HG03060 (cell line): ENCODE measurements around the gene PRPF39.

ENCODE experiments used
- ATAC-seq: cut with Tn5 transposase; IDR thresholded peaks from one replicate; pipeline ENCODE4 v1.9.1; 2021; ENCODE audit warnings: low read depth, moderate number of reproducible peaks; ENCODE audit not compliant: unreplicated experiment

PRPF39 gene, protein sequence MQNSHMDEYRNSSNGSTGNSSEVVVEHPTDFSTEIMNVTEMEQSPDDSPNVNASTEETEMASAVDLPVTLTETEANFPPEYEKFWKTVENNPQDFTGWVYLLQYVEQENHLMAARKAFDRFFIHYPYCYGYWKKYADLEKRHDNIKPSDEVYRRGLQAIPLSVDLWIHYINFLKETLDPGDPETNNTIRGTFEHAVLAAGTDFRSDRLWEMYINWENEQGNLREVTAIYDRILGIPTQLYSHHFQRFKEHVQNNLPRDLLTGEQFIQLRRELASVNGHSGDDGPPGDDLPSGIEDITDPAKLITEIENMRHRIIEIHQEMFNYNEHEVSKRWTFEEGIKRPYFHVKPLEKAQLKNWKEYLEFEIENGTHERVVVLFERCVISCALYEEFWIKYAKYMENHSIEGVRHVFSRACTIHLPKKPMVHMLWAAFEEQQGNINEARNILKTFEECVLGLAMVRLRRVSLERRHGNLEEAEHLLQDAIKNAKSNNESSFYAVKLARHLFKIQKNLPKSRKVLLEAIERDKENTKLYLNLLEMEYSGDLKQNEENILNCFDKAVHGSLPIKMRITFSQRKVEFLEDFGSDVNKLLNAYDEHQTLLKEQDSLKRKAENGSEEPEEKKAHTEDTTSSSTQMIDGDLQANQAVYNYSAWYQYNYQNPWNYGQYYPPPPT

GRCh38 chr14:45083976-45084722 lies at the start of gene PRPF39:
PRPF39 (plus strand) TSS chr14:45084116; CDS start chr14:45095240, 11,124 bp downstream.
- peak; percentile 88 for ATAC-seq

- ATAC-seq, result no peak
These were observed 49.2 kb upstream of the PRPF39 start for GRCh38 chr14:45034730-45035129.

- ATAC-seq, result no peak
These were observed 45.7 kb upstream of the PRPF39 start for GRCh38 chr14:45038256-45038655.

DNA sequence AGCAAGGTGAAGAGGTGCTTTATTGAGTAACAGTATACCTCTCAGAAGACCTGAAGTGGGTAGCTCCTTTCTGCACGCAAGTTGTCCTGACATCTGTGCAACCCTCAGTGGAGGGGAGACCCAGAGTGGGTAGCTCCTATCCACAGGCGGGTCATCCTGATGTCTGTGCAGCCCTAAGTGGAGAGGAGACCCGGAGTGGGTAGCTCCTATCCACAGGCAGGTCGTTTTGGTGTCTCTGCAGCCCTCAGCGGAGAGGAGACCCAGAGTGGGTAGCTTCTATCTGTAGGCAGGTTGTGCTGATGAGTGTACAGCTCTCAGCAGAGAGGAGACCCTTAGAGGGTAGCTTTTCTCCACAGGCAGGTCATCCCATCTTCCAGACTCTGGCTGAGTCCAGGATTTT lies 45.1 kb upstream of the PRPF39 start:
- no peak for ATAC-seq

DNA sequence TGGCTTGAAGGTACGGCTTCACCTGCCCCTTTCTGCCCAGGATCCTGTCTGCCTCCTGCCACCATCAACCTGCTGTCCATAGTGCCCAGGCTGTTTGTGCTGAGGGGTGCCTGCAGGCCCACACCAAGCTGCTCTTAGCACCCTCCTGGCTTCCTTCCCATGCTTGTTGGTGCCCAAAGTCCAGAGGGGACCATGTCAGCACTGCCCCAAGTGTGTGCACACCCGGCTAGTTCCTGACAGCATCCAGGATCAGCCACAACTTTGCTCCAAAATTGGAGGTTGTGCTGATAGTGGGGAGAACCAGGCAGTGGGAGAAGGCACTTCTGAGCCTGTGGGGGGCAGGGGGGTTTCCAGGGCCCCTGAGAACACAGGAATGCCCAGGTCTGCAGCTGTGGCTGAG lies 44.5 kb upstream of the PRPF39 start:
- no peak for ATAC-seq

DNA sequence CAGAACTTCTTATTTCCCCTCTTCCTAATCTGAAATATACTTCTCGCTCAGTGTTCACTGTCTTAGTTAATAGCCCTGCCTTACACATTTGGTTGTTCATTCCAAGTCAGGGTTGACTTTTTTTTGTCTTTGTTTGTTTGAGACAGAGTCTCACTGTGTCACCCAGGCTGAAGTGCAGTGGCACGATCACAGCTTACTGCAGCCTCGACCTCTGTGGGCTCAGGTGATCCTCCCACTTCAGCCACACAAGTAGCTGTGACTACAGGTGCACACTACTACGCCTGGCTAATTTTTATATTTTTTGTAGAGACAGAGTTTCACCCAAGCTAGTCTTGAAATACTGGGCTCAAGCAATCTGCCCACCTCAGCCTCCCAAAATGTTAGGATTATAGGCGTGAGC lies 42.3 kb upstream of the PRPF39 start:
- no peak for ATAC-seq

DNA sequence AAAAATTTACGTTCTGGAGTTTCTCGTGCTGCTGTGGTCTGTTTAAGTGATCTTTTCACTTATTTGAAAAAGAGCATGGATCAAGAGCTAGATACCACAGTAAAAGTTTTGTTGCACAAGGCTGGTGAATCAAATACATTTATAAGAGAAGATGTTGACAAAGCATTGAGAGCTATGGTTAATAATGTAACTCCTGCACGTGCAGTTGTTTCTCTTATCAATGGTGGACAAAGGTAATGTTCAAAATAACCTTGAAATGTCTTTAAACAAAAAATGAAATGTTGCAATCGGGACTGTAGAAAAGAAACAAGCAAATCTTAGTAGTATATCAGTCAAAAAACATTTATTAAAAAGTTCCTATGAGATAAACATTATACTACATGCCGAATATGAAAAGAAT lies 39.3 kb upstream of the PRPF39 start:
- no peak for ATAC-seq

DNA sequence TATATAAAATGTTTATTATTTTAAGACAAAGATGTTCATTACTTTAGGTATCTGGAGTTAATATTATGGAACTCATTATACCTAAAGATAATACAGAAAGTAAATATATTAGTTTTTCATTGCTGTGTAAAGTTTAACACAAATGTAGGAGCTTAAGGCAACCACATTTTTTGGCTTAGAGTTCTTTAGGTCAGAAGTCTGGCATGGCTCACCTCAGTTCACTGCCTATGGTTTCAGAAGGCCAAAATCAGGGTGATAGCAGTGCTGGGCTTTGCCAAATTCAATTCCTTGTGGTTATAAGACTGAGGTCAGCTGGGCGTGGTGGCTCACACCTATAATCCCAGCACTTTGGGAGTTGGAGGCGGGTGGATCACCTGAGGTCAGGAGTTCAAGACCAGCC lies 35.5 kb upstream of the PRPF39 start:
- no peak for ATAC-seq

GRCh38 chr14:45051180-45051579 lies 32.7 kb upstream of the PRPF39 start:
- ATAC-seq, result no peak

DNA sequence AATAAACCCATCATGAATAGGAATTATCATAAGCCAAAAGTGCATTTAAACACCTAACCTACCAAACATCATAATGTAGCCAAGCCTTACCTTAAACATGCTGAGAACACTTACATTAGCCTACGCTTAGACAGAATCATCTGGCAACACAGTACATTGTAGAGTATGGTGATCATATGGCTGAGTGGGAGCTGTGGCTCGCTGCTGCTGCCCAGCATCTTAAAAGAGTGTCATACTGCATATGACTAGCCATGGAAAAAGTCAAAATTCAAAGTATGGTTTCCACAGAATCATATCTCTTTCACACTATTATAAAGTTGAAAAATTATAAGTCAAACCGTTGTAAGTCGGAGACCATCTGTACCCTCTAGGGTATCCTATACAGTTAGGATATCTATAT lies 32.0 kb upstream of the PRPF39 start:
- ATAC-seq, result no peak

- no peak for ATAC-seq
These were observed 26.6 kb upstream of the PRPF39 start for GRCh38 chr14:45057349-45057748.

DNA sequence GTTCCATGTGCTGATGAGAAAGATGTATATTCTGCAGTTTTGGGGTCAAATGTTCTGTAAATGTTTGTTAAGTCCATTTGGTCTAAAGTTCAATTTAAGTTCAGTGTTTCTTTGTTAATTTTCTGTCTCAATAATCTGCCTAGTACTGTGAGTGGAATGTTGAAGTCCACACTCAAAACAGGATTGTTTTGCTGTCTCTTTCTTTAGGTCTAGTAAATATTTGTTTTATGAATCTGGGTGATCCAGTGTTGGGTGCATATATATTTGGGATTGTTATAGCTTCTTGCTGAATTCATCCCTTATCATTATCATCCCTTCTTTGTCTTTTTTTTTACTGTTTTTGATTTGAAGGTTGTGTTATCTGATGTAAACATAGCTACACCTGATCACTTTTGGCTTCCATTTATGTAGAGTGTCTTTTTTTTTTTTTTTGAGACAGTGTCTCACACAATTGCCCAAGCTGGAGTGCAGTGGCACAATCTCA lies 26.0 kb upstream of the PRPF39 start:
- no peak for ATAC-seq

- no peak for ATAC-seq
These were observed 23.4 kb upstream of the PRPF39 start for GRCh38 chr14:45060551-45060950.

DNA sequence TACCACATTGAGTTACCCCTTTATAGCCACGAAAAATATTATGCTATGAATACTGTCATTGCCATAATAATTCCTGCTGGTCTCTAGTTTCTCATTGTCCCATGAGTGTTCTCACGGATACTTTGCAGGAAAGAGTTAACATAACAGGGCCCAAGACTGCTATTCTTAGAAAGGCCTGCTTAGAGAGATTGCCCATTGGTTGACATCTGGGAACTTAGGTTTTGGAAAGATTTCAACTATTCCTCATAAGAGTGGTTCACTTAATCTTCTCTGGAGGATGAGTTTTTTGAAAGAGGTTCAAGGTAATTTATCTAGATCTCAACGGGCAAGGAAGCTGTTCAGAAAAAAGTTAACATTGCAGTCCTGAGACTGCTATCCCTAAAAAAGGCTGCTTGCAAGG lies 18.4 kb upstream of the PRPF39 start:
- ATAC-seq, result no peak

- no peak for ATAC-seq
These were observed 18.0 kb upstream of the PRPF39 start for GRCh38 chr14:45065956-45066355.

GRCh38 chr14:45066667-45067066 lies 17.2 kb upstream of the PRPF39 start:
- ATAC-seq, result no peak

DNA sequence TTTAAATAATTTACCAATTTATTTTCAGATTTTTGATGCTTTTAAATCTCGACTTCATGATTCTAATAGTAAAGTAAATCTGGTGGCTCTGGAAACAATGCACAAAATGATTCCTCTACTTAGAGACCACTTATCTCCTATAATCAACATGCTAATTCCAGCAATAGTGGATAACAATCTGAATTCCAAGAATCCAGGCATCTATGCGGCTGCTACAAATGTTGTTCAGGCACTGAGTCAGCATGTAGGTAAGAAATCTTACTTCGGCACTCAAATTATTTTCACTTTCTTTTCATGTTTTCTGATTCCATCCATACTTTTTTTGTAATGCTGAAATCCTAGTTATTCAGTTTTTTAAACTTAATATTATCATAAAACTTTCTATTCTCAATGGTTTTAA lies 15.5 kb upstream of the PRPF39 start:
- ATAC-seq, result no peak

DNA sequence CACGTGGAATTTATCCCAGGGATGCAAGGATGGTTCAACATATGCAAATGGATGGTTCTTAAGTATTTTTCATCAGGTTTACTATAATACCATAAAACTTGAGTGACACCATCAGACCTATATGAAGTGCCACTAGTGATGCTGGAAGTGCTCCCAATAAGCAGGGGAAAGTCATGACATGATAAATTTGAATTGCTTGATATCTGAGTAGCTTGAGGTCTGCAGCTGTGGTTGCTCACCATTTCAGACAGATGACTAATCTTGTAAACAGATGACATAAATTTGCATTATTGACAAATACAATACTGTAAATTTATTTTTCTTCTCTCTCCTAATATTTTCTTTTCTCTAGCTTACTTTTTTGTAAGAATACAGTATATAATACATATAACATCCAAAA lies 13.7 kb upstream of the PRPF39 start:
- no peak for ATAC-seq

GRCh38 chr14:45072126-45072525 lies 11.8 kb upstream of the PRPF39 start:
- no peak for ATAC-seq

- no peak for ATAC-seq
These were observed 10.6 kb upstream of the PRPF39 start for GRCh38 chr14:45073231-45073879.

GRCh38 chr14:45078323-45078722 lies 5.6 kb upstream of the PRPF39 start:
- no peak for ATAC-seq
